ENCODE measurements around the gene CCDC9B. TPM values are rescaled to one million over a fixed set of nuclear protein-coding genes. Genes with fewer than 3 reads are reported as not detected.

Gene CCDC9B
- total RNA-seq, 1 donor from 2014 or later, result 178 TPM

- intact Hi-C loops (cut with DNase I), result no loop called here
- DNase-seq (ENCODE audit: low spot score), result no peak
Measured at GRCh38 chr15:40317580-40317979, 23.2 kb downstream of the CCDC9B start.

DNA sequence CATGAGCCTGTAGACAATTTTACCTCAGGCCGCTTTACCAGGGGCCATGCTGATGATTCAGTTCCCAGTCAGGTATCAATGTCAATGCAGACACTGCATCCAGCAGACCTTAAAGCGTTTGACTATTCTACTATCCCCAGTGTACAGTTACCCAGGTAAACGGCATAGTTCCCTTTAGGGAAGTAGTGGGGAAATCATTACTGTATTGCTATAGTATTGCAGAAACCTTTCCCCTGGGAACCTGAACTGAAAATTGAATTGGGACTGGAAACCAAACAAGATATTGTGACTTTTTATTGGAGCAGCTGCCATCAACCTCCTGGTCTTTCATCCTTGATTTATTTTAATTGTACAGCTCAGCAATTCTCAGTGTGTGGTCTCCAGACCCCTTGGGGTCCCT, 23.8 kb downstream of the CCDC9B start:
- intact Hi-C loops (cut with DNase I), result no loop called here
- DNase-seq (ENCODE audit: low spot score), result no peak

GRCh38 chr15:40314723-40315276, 25.9 kb downstream of the CCDC9B start:
- intact Hi-C loops (cut with DNase I), result no loop called here
- no peak for DNase-seq (ENCODE audit: low spot score)

GRCh38 chr15:40313531-40314398, 27.0 kb downstream of the CCDC9B start:
- intact Hi-C loops (cut with DNase I), result no loop called here
- no peak for DNase-seq (ENCODE audit: low spot score)

DNA sequence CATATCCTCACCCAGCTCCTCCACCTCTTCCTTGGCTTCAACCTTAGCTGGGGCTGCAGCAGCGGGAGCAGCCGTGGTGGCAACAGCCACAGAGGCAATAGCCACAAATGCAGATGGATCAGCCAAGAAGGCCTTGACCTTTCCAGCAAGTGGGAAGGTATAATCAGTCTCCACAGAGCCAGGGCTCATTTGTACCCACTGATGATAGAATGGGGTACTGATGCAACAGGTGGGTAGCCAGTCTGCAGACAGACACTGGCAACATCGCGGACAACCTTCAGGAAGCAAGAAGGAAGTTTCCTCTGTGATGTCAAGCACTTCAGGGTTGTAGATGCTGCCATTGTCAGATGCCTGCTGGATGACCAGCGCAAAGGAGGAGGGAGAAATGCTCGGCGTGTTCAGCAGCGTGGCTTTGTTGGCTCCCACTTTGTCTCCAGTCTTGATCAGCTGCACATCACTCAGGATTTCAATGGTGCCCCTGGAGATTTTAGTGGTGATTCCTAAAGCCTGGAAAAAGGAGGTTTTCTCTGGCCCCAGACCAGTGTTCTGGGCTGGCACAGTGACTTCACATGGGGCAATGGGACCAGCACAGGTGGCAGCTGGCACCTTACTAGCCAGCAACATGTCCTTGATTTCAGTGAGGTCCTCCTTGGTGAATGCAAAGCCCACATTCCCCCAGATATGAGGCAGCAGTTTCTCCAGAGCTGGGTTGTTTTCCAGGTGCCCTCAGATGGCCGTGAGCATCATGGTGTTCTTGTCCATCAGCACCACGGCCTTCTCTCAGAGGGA, 28.2 kb downstream of the CCDC9B start:
- intact Hi-C loops (cut with DNase I), result no loop called here
- no peak for DNase-seq (ENCODE audit: low spot score)

DNA sequence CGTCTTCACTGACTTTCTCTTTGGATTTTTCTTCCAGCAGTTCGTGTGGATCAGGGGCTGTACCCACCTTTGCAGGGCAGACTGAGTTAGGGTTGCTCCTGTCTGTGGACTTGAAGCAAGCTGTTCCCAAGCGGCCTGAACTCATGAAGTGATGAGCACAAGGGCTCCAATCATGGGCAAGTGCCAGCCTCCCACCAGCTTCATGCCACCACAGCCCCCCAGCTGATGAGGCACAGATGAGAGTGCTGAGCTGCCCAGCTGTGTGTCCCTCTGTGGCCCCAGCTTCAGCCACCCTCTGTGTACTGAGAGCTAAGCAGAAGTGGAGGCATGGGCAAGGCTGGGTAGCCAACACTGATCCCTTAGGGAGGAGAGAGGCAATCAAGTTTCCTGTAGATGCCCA, 29.7 kb downstream of the CCDC9B start:
- DNase-seq (ENCODE audit: low spot score), result no peak
- intact Hi-C loops (cut with DNase I), result loop anchor here (1.0 kb wide), 1 partner anchor 32 kb away; no protein-coding TSS in a partner anchor

GRCh38 chr15:40310001-40310959, 30.5 kb downstream of the CCDC9B start:
- intact Hi-C loops (cut with DNase I), result loop anchor here (1.0 kb wide), 1 partner anchor 31 kb away; no protein-coding TSS in a partner anchor
- DNase-seq (ENCODE audit: low spot score), result peak; percentile 89

DNA sequence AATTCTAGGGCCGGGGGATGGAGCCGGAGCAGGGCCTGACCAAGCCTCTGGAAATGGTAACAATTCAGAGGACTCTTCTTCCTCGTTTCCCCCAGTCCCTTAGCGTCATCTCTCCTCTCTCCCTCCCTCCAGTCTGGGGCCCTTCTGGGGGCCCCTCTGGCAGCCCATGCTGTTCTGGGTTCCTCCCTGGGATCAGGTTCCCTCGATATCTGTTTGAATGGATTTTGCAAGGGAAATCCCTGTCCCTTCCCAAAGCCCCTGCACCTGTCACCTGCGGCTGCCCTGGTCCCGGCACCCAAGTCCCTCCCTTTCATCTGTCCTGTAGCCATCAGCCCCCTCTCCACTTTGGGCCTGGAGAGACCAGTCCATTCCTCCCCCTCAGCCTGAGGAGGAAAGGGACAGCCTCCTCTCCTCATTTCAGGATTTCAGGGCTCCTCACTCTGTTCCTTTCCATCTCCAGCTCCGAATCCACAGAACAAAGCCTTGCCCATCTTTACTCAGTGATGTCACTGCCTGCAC, 31.3 kb downstream of the CCDC9B start:
- intact Hi-C loops (cut with DNase I), result no loop called here
- DNase-seq (ENCODE audit: low spot score), result no peak

- DNase-seq (ENCODE audit: low spot score), result peak; percentile 81
- intact Hi-C loops (cut with DNase I), result no loop called here
Measured at GRCh38 chr15:40307421-40308211, 33.1 kb downstream of the CCDC9B start, which contains the start of gene PLCB2. TSS of gene PLCB2 (minus strand) at chr15:40307935. CDS start at chr15:40307672, 263 bp downstream.

GRCh38 chr15:40306908-40307307, 33.8 kb downstream of the CCDC9B start:
- intact Hi-C loops (cut with DNase I), result no loop called here
- no peak for DNase-seq (ENCODE audit: low spot score)

DNA sequence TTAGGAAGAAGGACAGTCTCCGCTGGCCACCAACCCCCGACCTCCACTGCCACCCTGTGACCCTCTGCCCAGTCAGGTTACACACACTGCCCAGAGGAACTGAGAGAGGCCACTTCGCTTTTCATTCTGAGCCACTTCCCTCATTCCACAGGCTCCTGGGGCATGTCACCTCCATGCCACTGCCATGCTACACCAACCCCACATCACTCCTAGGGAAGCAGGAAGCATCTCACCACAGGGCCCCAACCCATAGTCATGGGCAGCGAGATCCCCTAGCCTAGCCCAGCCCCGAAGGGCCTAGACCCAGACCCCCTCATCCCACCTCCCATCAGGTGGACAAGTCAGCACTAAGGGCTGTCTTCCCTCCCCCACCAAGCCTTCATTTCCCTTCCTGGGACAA, 34.4 kb downstream of the CCDC9B start:
- DNase-seq (ENCODE audit: low spot score), result peak; percentile 84
- intact Hi-C loops (cut with DNase I), result no loop called here

DNA sequence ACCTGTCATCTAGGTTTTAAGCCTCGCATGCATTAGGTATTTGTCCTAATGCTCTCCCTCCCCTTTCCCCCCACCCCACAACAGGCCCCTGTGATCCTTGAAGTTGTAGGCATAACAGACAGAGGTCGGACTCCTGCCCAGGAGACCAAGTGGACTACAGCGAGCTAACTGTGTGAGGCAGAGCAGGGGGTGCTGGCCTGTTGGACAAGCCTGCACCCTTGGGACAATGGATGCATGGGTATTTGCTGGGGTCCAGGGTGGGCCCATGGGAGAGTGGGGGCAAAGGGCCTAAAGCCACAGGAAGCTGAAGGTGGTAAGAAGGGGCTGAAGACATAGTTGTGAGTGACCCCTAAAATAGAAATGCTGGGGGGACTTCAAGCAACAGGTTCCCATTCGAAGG, 35.5 kb downstream of the CCDC9B start:
- intact Hi-C loops (cut with DNase I), result no loop called here
- no peak for DNase-seq (ENCODE audit: low spot score)

DNA sequence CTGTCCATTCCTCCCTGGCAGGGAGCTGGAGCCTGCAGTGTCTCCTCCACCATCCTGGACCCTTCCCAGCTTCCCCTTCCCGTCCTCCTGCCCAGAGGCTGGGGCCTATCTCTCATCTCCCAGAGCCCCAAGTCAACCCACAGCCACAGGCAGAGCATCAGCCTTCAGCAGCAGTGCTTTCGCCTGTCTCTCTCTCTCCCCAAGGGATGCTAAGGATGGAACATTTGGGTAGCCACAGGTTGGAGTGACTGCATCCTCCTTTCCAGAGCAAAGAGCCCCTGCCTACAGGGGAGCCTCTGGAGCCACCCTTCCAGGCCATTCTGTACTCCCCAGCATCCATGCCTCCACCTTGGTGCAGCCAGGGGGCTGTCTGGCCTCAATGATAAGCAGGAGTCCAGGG, 37.2 kb downstream of the CCDC9B start:
- DNase-seq (ENCODE audit: low spot score), result no peak
- intact Hi-C loops (cut with DNase I), result no loop called here

GRCh38 chr15:40302981-40303380, 37.8 kb downstream of the CCDC9B start:
- DNase-seq (ENCODE audit: low spot score), result no peak
- intact Hi-C loops (cut with DNase I), result no loop called here

DNA sequence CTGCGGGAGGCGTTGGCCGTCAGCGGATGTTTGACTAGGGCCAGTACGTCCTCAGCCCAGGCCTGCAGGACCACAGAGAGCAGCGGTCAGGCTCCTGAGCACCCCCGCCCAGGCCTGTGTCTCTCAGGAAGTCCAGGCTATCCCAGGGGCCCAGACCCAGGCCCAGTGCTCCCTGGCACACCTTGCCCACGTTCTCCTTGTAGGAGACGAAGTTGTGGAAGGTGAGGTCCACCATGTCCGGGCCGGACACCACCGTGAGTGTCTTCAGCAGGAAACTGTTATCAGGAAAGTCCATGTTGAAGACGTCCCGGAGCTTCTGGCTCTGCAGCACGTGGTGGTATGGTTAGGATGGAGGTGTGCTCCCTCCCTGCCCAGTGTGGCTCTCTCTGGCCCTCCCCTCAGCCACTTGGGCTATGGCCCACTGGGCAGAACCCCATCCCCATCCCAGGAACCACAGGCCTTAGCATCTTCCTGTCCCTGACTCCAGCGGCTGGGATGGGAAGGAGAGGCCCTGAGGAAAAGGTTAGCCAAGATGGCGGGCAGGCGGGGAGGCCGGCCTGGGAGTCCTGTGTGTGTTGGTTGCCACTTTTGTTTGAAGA, 38.4 kb downstream of the CCDC9B start:
- no peak for DNase-seq (ENCODE audit: low spot score)
- intact Hi-C loops (cut with DNase I), result no loop called here

GRCh38 chr15:40301467-40302179, 39.1 kb downstream of the CCDC9B start:
- DNase-seq (ENCODE audit: low spot score), result no peak
- intact Hi-C loops (cut with DNase I), result no loop called here

DNA sequence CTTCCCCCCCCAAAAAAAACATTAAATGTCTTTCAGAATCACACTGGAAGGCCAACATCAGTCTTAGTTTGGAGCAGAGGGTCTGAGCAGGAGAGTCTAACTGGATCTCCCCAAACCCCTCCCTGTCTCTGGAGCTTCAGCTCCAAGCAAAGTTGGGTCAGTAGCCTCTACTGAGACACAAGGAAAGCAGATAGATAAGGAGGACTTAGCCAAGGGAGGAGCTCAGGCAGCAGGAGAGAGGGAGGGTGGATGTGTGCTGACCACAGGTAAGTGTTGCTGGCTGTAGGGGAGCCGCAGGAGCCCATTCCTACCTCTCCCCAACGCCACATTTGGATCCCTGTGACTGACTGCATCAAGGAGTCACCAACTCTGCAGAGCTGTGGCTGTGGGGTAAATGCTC, 40.0 kb downstream of the CCDC9B start:
- no peak for DNase-seq (ENCODE audit: low spot score)
- intact Hi-C loops (cut with DNase I), result no loop called here
